H9 (cell line): Measurements from ENCODE around the gene SMIM12. TPM values are rescaled to one million over a fixed set of nuclear protein-coding genes. Genes with fewer than 3 reads are reported as not detected.

Experiments used
- DNase-seq: peaks from one replicate; pipeline ENCODE4 v3.0.0-alpha.2; 2017
- H2AFZ ChIP-seq: one replicate; pipeline ENCODE4 v1.6.1; 2013; ENCODE audit warnings: mild to moderate bottlenecking, low read length, control low read depth, moderate library complexity
- H2AK5ac ChIP-seq: 2 replicates; pipeline ENCODE4 v1.6.1; 2013; ENCODE audit warnings: low read length, control low read depth, mixed read lengths; ENCODE audit not compliant: insufficient read length
- H2BK120ac ChIP-seq: one replicate; pipeline ENCODE4 v1.6.1; 2013; ENCODE audit warnings: low read depth, mild to moderate bottlenecking, low read length, control low read depth, inconsistent platforms; ENCODE audit not compliant: poor library complexity, severe bottlenecking
- H2BK12ac ChIP-seq: 2 replicates; pipeline ENCODE4 v1.6.1; 2013; ENCODE audit warnings: low read length, control low read depth, mixed read lengths, low read depth; ENCODE audit not compliant: insufficient read length
- H2BK15ac ChIP-seq: 2 replicates; pipeline ENCODE4 v1.6.1; 2013; ENCODE audit warnings: low read depth, low read length, control low read depth
- H2BK20ac ChIP-seq: one replicate; pipeline ENCODE4 v1.6.1; 2013; ENCODE audit warnings: low read depth, mild to moderate bottlenecking, low read length, control low read depth, inconsistent platforms; ENCODE audit not compliant: poor library complexity, severe bottlenecking
- H2BK5ac ChIP-seq: 2 replicates; pipeline ENCODE4 v1.6.1; 2013; ENCODE audit warnings: low read length, control low read depth, mixed read lengths; ENCODE audit not compliant: insufficient read length
- H3K14ac ChIP-seq: 2 replicates; pipeline ENCODE4 v1.6.1; 2013; ENCODE audit warnings: low read length, control low read depth; ENCODE audit not compliant: insufficient read depth
- H3K18ac ChIP-seq: 2 replicates; pipeline ENCODE4 v1.6.1; 2013; ENCODE audit warnings: low read depth, mild to moderate bottlenecking, mixed read lengths, low read length, control low read depth; ENCODE audit not compliant: insufficient read length
- H3K23ac ChIP-seq: 2 replicates; pipeline ENCODE4 v1.6.1; 2013; ENCODE audit warnings: low read length, control low read depth, mixed read lengths, low read depth; ENCODE audit not compliant: insufficient read length
- H3K23me2 ChIP-seq: 2 replicates; pipeline ENCODE4 v1.6.1; 2013; ENCODE audit warnings: low read depth, mild to moderate bottlenecking, mixed read lengths, low read length, control low read depth; ENCODE audit not compliant: insufficient read length, poor library complexity, severe bottlenecking
- H3K27ac ChIP-seq: 2 replicates; pipeline ENCODE4 v1.5.1; 2013; ENCODE audit warnings: low read length, control low read depth, mixed read lengths, low read depth; ENCODE audit not compliant: insufficient read length
- H3K27me3 ChIP-seq: 2 replicates; pipeline ENCODE4 v1.6.1; 2013; ENCODE audit warnings: low read length, control low read depth, inconsistent platforms; ENCODE audit not compliant: insufficient read depth
- H3K4ac ChIP-seq: 2 replicates; pipeline ENCODE4 v1.6.1; 2013; ENCODE audit warnings: low read depth, mild to moderate bottlenecking, control low read depth, inconsistent platforms, low read length, moderate library complexity
- H3K4me1 ChIP-seq: 2 replicates; pipeline ENCODE4 v1.6.1; 2013; ENCODE audit warnings: low read length, control low read depth, inconsistent platforms; ENCODE audit not compliant: insufficient read depth
- H3K4me2 ChIP-seq: 2 replicates; pipeline ENCODE4 v1.6.1; 2013; ENCODE audit warnings: low read length, control low read depth, mixed read lengths; ENCODE audit not compliant: insufficient read length, insufficient read depth
- H3K56ac ChIP-seq: 2 replicates; pipeline ENCODE4 v1.6.1; 2013; ENCODE audit warnings: low read depth, mild to moderate bottlenecking, mixed read lengths, low read length, control low read depth; ENCODE audit not compliant: insufficient read length
- H3K79me1 ChIP-seq: 2 replicates; pipeline ENCODE4 v1.6.1; 2013; ENCODE audit warnings: low read depth, mild to moderate bottlenecking, moderate library complexity, low read length, control low read depth, inconsistent platforms; ENCODE audit not compliant: insufficient read depth, poor library complexity, severe bottlenecking
- H3K79me2 ChIP-seq: 2 replicates; pipeline ENCODE4 v1.6.1; 2013; ENCODE audit warnings: low read length, control low read depth, inconsistent platforms; ENCODE audit not compliant: insufficient read depth
- H3K9ac ChIP-seq: 2 replicates; pipeline ENCODE4 v1.6.1; 2013; ENCODE audit warnings: low read length, control low read depth, mixed read lengths; ENCODE audit not compliant: insufficient read length; ENCODE audit errors: extremely low read depth
- H3K9me3 ChIP-seq: one replicate; pipeline ENCODE4 v1.6.1; 2013; ENCODE audit warnings: low read depth, low read length, inconsistent platforms; ENCODE audit not compliant: control insufficient read depth
- H3T11ph ChIP-seq: one replicate; pipeline ENCODE4 v1.6.1; 2013; ENCODE audit warnings: mild to moderate bottlenecking, low read length, control low read depth, inconsistent platforms
- H4K20me1 ChIP-seq: one replicate; pipeline ENCODE4 v1.6.1; 2013; ENCODE audit not compliant: control insufficient read depth, insufficient read length, insufficient read depth
- H4K5ac ChIP-seq: 2 replicates; pipeline ENCODE4 v1.6.1; 2013; ENCODE audit warnings: low read depth, mild to moderate bottlenecking, mixed read lengths, low read length, control low read depth; ENCODE audit not compliant: insufficient read length
- H4K8ac ChIP-seq: replicated peaks from 2 replicates; pipeline ENCODE4 v1.6.1; 2013; ENCODE audit warnings: low read length, control low read depth, mixed read lengths, low read depth; ENCODE audit not compliant: insufficient read length
- H4K91ac ChIP-seq: 2 replicates; pipeline ENCODE4 v1.6.1; 2013; ENCODE audit warnings: low read depth, mild to moderate bottlenecking, moderate library complexity, mixed read lengths, low read length, control low read depth; ENCODE audit not compliant: insufficient read length
- H3K27ac Mint-ChIP-seq, 3 experiments: 2 replicates in 2 of 3; 3 replicates in 1 of 3; pipeline ENCODE4 v1.8.0; 2020 to 2021; ENCODE audit warnings: mixed read lengths in 3 of 3, mild to moderate bottlenecking in 1 of 3, moderate library complexity in 1 of 3
- H3K27me3 Mint-ChIP-seq: 2 replicates; pipeline ENCODE4 v1.8.0; 2021; ENCODE audit warnings: low read depth, mild to moderate bottlenecking, moderate library complexity, mixed read lengths
- H3K36me3 Mint-ChIP-seq, 3 experiments: 2 replicates in 2 of 3; 3 replicates in 1 of 3; pipeline ENCODE4 v1.8.0; 2020 to 2021; ENCODE audit warnings: low read depth in 3 of 3, mixed read lengths in 3 of 3; ENCODE audit not compliant: insufficient read depth in 1 of 3
- H3K4me1 Mint-ChIP-seq, 2 experiments: 2 replicates each; pipeline ENCODE4 v1.8.0; 2020; ENCODE audit warnings: mixed read lengths in 2 of 2
- H3K4me3 Mint-ChIP-seq, 2 experiments: 2 replicates in 1 of 2; 3 replicates in 1 of 2; pipeline ENCODE4 v1.8.0; 2020 to 2021; ENCODE audit warnings: mild to moderate bottlenecking in 2 of 2, mixed read lengths in 2 of 2, moderate library complexity in 1 of 2
- H3K9me3 Mint-ChIP-seq, 2 experiments: 2 replicates in 1 of 2; 3 replicates in 1 of 2; pipeline ENCODE4 v1.8.0; 2020; ENCODE audit warnings: mild to moderate bottlenecking in 2 of 2, mixed read lengths in 2 of 2, moderate library complexity in 1 of 2
- CTCF ChIP-seq: fragments of 200-600 bp; sonication (generic); conservative IDR thresholded peaks from 3 replicates; pipeline ENCODE4 v1.8.0; 2021; ENCODE audit warnings: antibody characterized with exemption, mild to moderate bottlenecking
- WGBS: extraction: QIAGEN DNeasy Blood & Tissue Kit; methylation state at CpG from one replicate; pipeline ENCODE4 v1.1.7; 2013; ENCODE audit warnings: missing lambda C conversion rate, low lambda C conversion rate, mixed read lengths; ENCODE audit not compliant: insufficient read length; ENCODE audit errors: extremely low coverage; 5-methylcytosine and 5-hydroxymethylcytosine counted together
- total RNA-seq: library from RNA; stranded (reverse); gene quantifications from 2 replicates; pipeline ENCODE4 v1.2.1, GENCODE V29; 2021

Gene SMIM12
- total RNA-seq, 1 experiment from 2014 or later = 40.9 TPM

- H4K91ac ChIP-seq = no peak overlapping the region
- peak overlapping the region; percentile 77 to 88 for H3K4me3 Mint-ChIP-seq
- H3K4me1 Mint-ChIP-seq = peaks cover 7% of the 10 kb centered on the region in 2 experiments
- no peaks in the 10 kb centered on the region for H4K20me1 ChIP-seq
- DNase-seq = peak; percentile 88
- peaks cover 69% of the 10 kb centered on the region for H3K27me3 Mint-ChIP-seq
- H3K23me2 ChIP-seq = peaks cover 4% of the 10 kb centered on the region
- no peak overlapping the region for H2BK15ac ChIP-seq
- no peak overlapping the region for H2BK20ac ChIP-seq
- no peak overlapping the region for H2AFZ ChIP-seq
- no peak overlapping the region for H3K56ac ChIP-seq
- H2BK5ac ChIP-seq = no peak overlapping the region
- no peak overlapping the region for H3K18ac ChIP-seq
- H3K4ac ChIP-seq = no peak overlapping the region
- no peak overlapping the region for H3K9ac ChIP-seq
- H3K4me2 ChIP-seq = peak overlapping the region; percentile 58
- no CpG with 5 or more reads among the region's 80 CpGs for WGBS
- TF ChIP-seq CTCF = no peak
- H2BK120ac ChIP-seq = no peak overlapping the region
- no peak overlapping the region for H4K8ac ChIP-seq
- H2AK5ac ChIP-seq = no peak overlapping the region
- H3K27ac ChIP-seq = no peak overlapping the region
- no peak overlapping the region for H2BK12ac ChIP-seq
- no peaks in the 10 kb centered on the region for H3K4me1 ChIP-seq
- H3K36me3 Mint-ChIP-seq = no peaks in the 10 kb centered on the region; a peak in 1 of 7 replicates
- H3T11ph ChIP-seq = no peak overlapping the region
- H3K27me3 ChIP-seq = no peaks in the 10 kb centered on the region; the same call in 1 of the 2 replicates
- no peaks in the 10 kb centered on the region for H3K79me2 ChIP-seq
- H3K14ac ChIP-seq = no peak overlapping the region; the same call in 1 of the 2 replicates
- H3K79me1 ChIP-seq = no peaks in the 10 kb centered on the region
- no peak overlapping the region for H3K23ac ChIP-seq
- no peaks in the 10 kb centered on the region for H3K9me3 ChIP-seq
- H4K5ac ChIP-seq = no peak overlapping the region
- no peaks in the 10 kb centered on the region for H3K9me3 Mint-ChIP-seq
- H3K27ac Mint-ChIP-seq = no peak overlapping the region; a peak in 1 of 7 replicates
Observed at GRCh38 chr1:34885405-34886247, 26.1 kb upstream of the SMIM12 start.
